Measurements from ENCODE around the gene NTSR1.

- TF ChIP-seq REST (IDR thresholded peaks at IDR 0.05; ENCODE audit: insufficient read depth in 1 of 2, low read depth in 2 of 2, low read length in 2 of 2) (no peak), POLR2AphosphoS5 (IDR thresholded peaks at IDR 0.05; ENCODE audit: low read depth, low read length) (no peak), TAF1 (IDR thresholded peaks at IDR 0.05; ENCODE audit: borderline replicate concordance, insufficient read depth, low read length) (no peak), SIN3A (IDR thresholded peaks at IDR 0.05; ENCODE audit: borderline replicate concordance, insufficient read depth, low read length) (no peak), FOXP2 (optimal IDR thresholded peaks at IDR 0.05; ENCODE audit: borderline replicate concordance, extremely low read depth, extremely low read length, insufficient read depth) (no peak)
Observed at GRCh38 chr20:62706344-62706743, 2.3 kb upstream of the NTSR1 start.
